Progenitor cell of endocrine pancreas (in vitro differentiated cells): ENCODE results near the gene KAT2B. TPM values are rescaled to one million over a fixed set of nuclear protein-coding genes. Genes with fewer than 3 reads are reported as not detected.

ENCODE experiments used
- DNase-seq: peaks from one replicate; pipeline ENCODE4 v3.0.0; 2021; ENCODE audit warnings: low spot score; ENCODE audit not compliant: unreplicated experiment
- H3K27ac Mint-ChIP-seq: 2 replicates; pipeline ENCODE4 v1.8.0; 2021; ENCODE audit warnings: mild to moderate bottlenecking, moderate library complexity, mixed read lengths
- H3K27me3 Mint-ChIP-seq: 2 replicates; pipeline ENCODE4 v1.8.0; 2021; ENCODE audit warnings: mixed read lengths
- H3K36me3 Mint-ChIP-seq: 2 replicates; pipeline ENCODE4 v1.8.0; 2022; ENCODE audit warnings: mixed read lengths; ENCODE audit not compliant: insufficient read depth
- H3K4me1 Mint-ChIP-seq: 2 replicates; pipeline ENCODE4 v1.8.0; 2021; ENCODE audit warnings: low read depth, mixed read lengths
- H3K4me3 Mint-ChIP-seq: 2 replicates; pipeline ENCODE4 v1.8.0; 2021; ENCODE audit warnings: low read depth, mild to moderate bottlenecking, moderate library complexity, mixed read lengths
- H3K9me3 Mint-ChIP-seq: 2 replicates; pipeline ENCODE4 v1.8.0; 2021; ENCODE audit warnings: low read depth, mixed read lengths
- CTCF ChIP-seq: fragments of 200-600 bp; sonication (generic); IDR thresholded peaks from one replicate; pipeline ENCODE4 v1.5.0; 2021; ENCODE audit warnings: antibody characterized with exemption, mild to moderate bottlenecking; ENCODE audit not compliant: unreplicated experiment
- total RNA-seq: library from RNA; stranded (reverse); gene quantifications from 2 replicates; pipeline ENCODE4 v1.2.1, GENCODE V29; 2021

Gene KAT2B
- total RNA-seq, 1 donor from 2014 or later, result 17.1 TPM

- no peak overlapping the region for H3K4me3 Mint-ChIP-seq
These were observed 28.4 kb downstream of the KAT2B start for GRCh38 chr3:20068512-20069177.

GRCh38 chr3:20069178-20069532, 28.9 kb downstream of the KAT2B start:
- no peaks in the 10 kb centered on the region for H3K36me3 Mint-ChIP-seq
- peaks cover 3% of the 10 kb centered on the region for H3K4me1 Mint-ChIP-seq
- DNase-seq, result no peak
- no peak overlapping the region for H3K4me3 Mint-ChIP-seq
- peaks cover 3% of the 10 kb centered on the region for H3K9me3 Mint-ChIP-seq
- H3K27me3 Mint-ChIP-seq, result no peaks in the 10 kb centered on the region
- peak overlapping the region; percentile 60 for H3K27ac Mint-ChIP-seq
- no peak for TF ChIP-seq CTCF

More at GRCh38 chr3:20068512-20069177, 28.4 kb downstream of the KAT2B start:
- Mint-ChIP-seq H3K27me3 (no peaks in the 10 kb centered on the region), H3K4me1 (peaks cover 3% of the 10 kb centered on the region), H3K9me3 (peaks cover 3% of the 10 kb centered on the region), H3K36me3 (no peaks in the 10 kb centered on the region), H3K27ac (peak overlapping the region; percentile 22)
- no peak for TF ChIP-seq CTCF
- DNase-seq, result no peak

- TF ChIP-seq CTCF, result no peak
- Mint-ChIP-seq H3K4me3 (no peak overlapping the region), H3K27me3 (no peaks in the 10 kb centered on the region), H3K36me3 (no peaks in the 10 kb centered on the region), H3K9me3 (peaks cover 3% of the 10 kb centered on the region), H3K27ac (no peak overlapping the region), H3K4me1 (peaks cover 3% of the 10 kb centered on the region)
- DNase-seq, result no peak
These were observed 30.9 kb downstream of the KAT2B start for GRCh38 chr3:20071175-20071574.

- peaks cover 13% of the 10 kb centered on the region for H3K4me1 Mint-ChIP-seq
- H3K4me3 Mint-ChIP-seq, result no peak overlapping the region
- H3K36me3 Mint-ChIP-seq, result no peaks in the 10 kb centered on the region
- H3K9me3 Mint-ChIP-seq, result peaks cover 3% of the 10 kb centered on the region
- TF ChIP-seq CTCF, result no peak
- DNase-seq, result no peak
- no peak overlapping the region for H3K27ac Mint-ChIP-seq
- H3K27me3 Mint-ChIP-seq, result no peaks in the 10 kb centered on the region
These were observed 32.2 kb downstream of the KAT2B start for GRCh38 chr3:20072422-20072821.

DNA sequence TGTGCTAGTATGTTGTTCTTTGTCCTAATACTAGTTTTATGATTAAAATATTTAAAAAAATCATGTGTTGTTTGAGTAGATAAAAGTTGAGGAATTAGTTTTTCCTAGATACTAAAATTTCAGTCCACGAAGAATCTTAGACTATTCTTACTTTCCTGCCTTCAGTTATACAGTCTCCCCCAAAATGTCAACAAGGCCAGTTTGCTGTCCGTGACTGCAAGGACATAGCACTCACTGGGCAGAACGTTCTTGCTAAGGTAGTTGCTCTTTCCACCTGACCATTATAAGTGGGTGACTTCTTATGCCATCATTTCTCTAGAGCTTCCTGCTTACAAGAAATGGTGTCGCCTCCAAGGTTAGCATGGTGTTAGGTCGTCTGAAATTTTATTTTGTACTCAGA, 32.8 kb downstream of the KAT2B start:
- Mint-ChIP-seq H3K4me1 (peaks cover 13% of the 10 kb centered on the region), H3K9me3 (peaks cover 3% of the 10 kb centered on the region), H3K27ac (no peak overlapping the region), H3K27me3 (no peaks in the 10 kb centered on the region), H3K4me3 (no peak overlapping the region), H3K36me3 (no peaks in the 10 kb centered on the region)
- TF ChIP-seq CTCF, result no peak
- DNase-seq, result no peak
